Transverse colon (tissue), 4 donors: ENCODE results near the gene PVRIG. TPM values are rescaled to one million over a fixed set of nuclear protein-coding genes. Genes with fewer than 3 reads are reported as not detected.
"Not testable (repeated sequence)": the region's sequence is repeated elsewhere in the genome, so short reads cannot be mapped to it uniquely, and the experiment has no call there.

Source experiments
- DNase-seq: peaks from one replicate; pipeline ENCODE4 v3.0.0-alpha.2; 2019
- H3K27ac ChIP-seq, 4 donors: fragments of 200-600 bp; sonication (generic); 2 replicates each; pipeline ENCODE4 v1.5.1; 2016 to 2018; ENCODE audit warnings: inconsistent platforms in 4 of 4
- H3K27me3 ChIP-seq: fragments of 200-600 bp; sonication (generic); 2 replicates; pipeline ENCODE4 v1.5.1; 2017; ENCODE audit warnings: inconsistent platforms
- H3K36me3 ChIP-seq, 4 donors: fragments of 200-600 bp; sonication (generic); 2 replicates each; pipeline ENCODE4 v1.5.1; 2017 to 2019; ENCODE audit warnings: inconsistent platforms in 4 of 4
- H3K4me1 ChIP-seq, 4 donors: fragments of 200-600 bp; sonication (generic); 2 replicates each; pipeline ENCODE4 v1.5.1; 2017 to 2020; ENCODE audit warnings: inconsistent platforms in 4 of 4
- H3K4me3 ChIP-seq, 4 donors: fragments of 200-600 bp; sonication (generic); 1 replicate in 1 of 4; 2 replicates in 3 of 4; pipeline versions ENCODE4 v1.5.1 to v1.6.1; 2017 to 2019; ENCODE audit warnings: inconsistent platforms in 4 of 4
- H3K9me3 ChIP-seq, 2 donors: fragments of 200-600 bp; sonication (generic); 2 replicates each; pipeline ENCODE4 v1.5.1; 2017 to 2019; ENCODE audit warnings: inconsistent platforms in 2 of 2
- CTCF ChIP-seq, 5 experiments: fragments of 200-600 bp in 3 of 5; fragments of 450-650 bp in 2 of 5; sonication (generic) in 3 of 5; IDR thresholded peaks; 1 replicate in 2 of 5; 2 replicates in 3 of 5; pipeline ENCODE4 v1.5.1; 2016 to 2017; ENCODE audit warnings: antibody characterized with exemption in 5 of 5, inconsistent platforms in 3 of 5, mild to moderate bottlenecking in 2 of 5, moderate library complexity in 1 of 5
- EP300 ChIP-seq: sonication (generic); formaldehyde crosslinking; IDR thresholded peaks from one replicate; pipeline ENCODE4 v1.6.1; 2017; ENCODE audit warnings: antibody characterized with exemption, low read depth
- POLR2A ChIP-seq: fragments of 450-650 bp; IDR thresholded peaks from one replicate; pipeline ENCODE4 v1.6.1; 2016; ENCODE audit warnings: antibody characterized with exemption, mild to moderate bottlenecking, moderate library complexity
- POLR2AphosphoS5 ChIP-seq, 3 donors: sonication (generic); formaldehyde crosslinking; IDR thresholded peaks; one replicate each; pipeline ENCODE4 v1.6.1; 2016; ENCODE audit warnings: antibody characterized with exemption in 3 of 3
- WGBS, 2 donors: methylation state at CpG; one replicate each; pipeline ENCODE4 v1.1.5; 2018; ENCODE audit warnings: low coverage in 1 of 2; 5-methylcytosine and 5-hydroxymethylcytosine counted together
- in situ Hi-C, 4 donors: fragments of 200-750 bp; cut with MboI; loops; one replicate each; pipeline versions ENCODE4 v1.15.0 to v1.15.1; 2017; ENCODE audit warnings: low sequenced_read_pairs in 3 of 4, low pct_ligation_motif_present in 1 of 4, low pct_unique_long_range_greater_than_20kb in 1 of 4
- intact Hi-C: fragments of 100-400 bp; cut with DNase I; formaldehyde crosslinking; loops from one replicate; pipeline ENCODE4 v1.15.1; 2023; ENCODE audit warnings: low total_unique reads
- total RNA-seq, 4 donors: library from RNA; depleted of rRNA; stranded (reverse); fragments of >200 nt; gene quantifications; one replicate each; pipeline ENCODE4 v1.1.0, GENCODE V29; 2016

Gene PVRIG
- total RNA-seq, 4 donors from 2014 or later, result 2.2 to 4.3 TPM; not detected in 2

- TF ChIP-seq EP300 (no peak), CTCF (IDR thresholded peaks at IDR 0.05) (no peak), POLR2AphosphoS5 (IDR thresholded peaks at IDR 0.05) (no peak), POLR2A (no peak)
- H3K27ac ChIP-seq, result peak overlapping the region in 1 of 4 donors; percentile 8
- no peaks in the 10 kb centered on the region for H3K27me3 ChIP-seq
- H3K36me3 ChIP-seq, result no peaks in the 10 kb centered on the region
- H3K9me3 ChIP-seq, result no peaks in the 10 kb centered on the region
- peaks cover 0 to 31% (median 2%) of the 10 kb centered on the region in 4 donors for H3K4me1 ChIP-seq
- no peak overlapping the region for H3K4me3 ChIP-seq
- in situ Hi-C loops, result loop anchor here in 1 of 4 donors (5.0 kb wide), 1 partner anchor 84 kb away; no protein-coding TSS in a partner anchor
- DNase-seq, result no peak
- intact Hi-C loops, result no loop called here
- WGBS, 2 donors, result 66% methylated on average over 6 of the region's 6 CpGs; no CpG with 5 or more reads in 1 of the 2 donors
These were observed 3.9 kb upstream of the PVRIG start for GRCh38 chr7:100215895-100216294.

- 0% methylated on average over 2 of the region's 5 CpGs; no CpG with 5 or more reads in 1 of the 2 donors for WGBS, 2 donors
- peaks cover 0 to 22% (median 2%) of the 10 kb centered on the region in 4 donors for H3K4me1 ChIP-seq
- H3K36me3 ChIP-seq, intact Hi-C loops, H3K27me3 ChIP-seq, H3K9me3 ChIP-seq, H3K27ac ChIP-seq, H3K4me3 ChIP-seq: not testable (repeated sequence)
- in situ Hi-C loops, result loop anchor here in 1 of 4 donors (5.0 kb wide), 1 partner anchor 86 kb away; no protein-coding TSS in a partner anchor
- DNase-seq, result peak; percentile 93
- peak in 4 of 5 experiments; percentile 42 to 59 (median 52) for TF ChIP-seq CTCF (IDR thresholded peaks at IDR 0.05)
These were observed 1.8 kb upstream of the PVRIG start for GRCh38 chr7:100217934-100218333.

GRCh38 chr7:100219271-100219737, 445 bp upstream of the PVRIG start:
- DNase-seq, result no peak
- Histone ChIP-seq H3K36me3 (no peaks in the 10 kb centered on the region), H3K4me1 (peaks cover 0 to 14% (median 0%) of the 10 kb centered on the region in 4 donors), H3K9me3 (no peaks in the 10 kb centered on the region), H3K27me3 (no peaks in the 10 kb centered on the region), H3K4me3 (peak overlapping the region in 1 of 4 donors; percentile 21), H3K27ac (peak overlapping the region; percentile 26 to 76 (median 56))
- TF ChIP-seq EP300 (no peak), POLR2AphosphoS5 (IDR thresholded peaks at IDR 0.05) (no peak), CTCF (IDR thresholded peaks at IDR 0.05) (no peak), POLR2A (no peak)
- in situ Hi-C loops, result loop anchor here in 1 of 4 donors (5.0 kb wide), 1 partner anchor 87 kb away; no protein-coding TSS in a partner anchor
- intact Hi-C loops, result no loop called here
- 70 to 88% methylated on average over 2 to 10 of the region's 10 CpGs for WGBS, 2 donors

- 74% methylated on average over 21 of the region's 22 CpGs; no CpG with 5 or more reads in 1 of the 2 donors for WGBS, 2 donors
- peaks cover 0 to 9% (median 0%) of the 10 kb centered on the region in 4 donors for H3K4me1 ChIP-seq
- no peak for DNase-seq
- H3K27ac ChIP-seq, result peak overlapping the region; percentile 55 to 77 (median 68)
- H3K36me3 ChIP-seq, result no peaks in the 10 kb centered on the region
- peak overlapping the region in 1 of 4 donors; percentile 35 for H3K4me3 ChIP-seq
- H3K27me3 ChIP-seq, result no peaks in the 10 kb centered on the region
- H3K9me3 ChIP-seq, result no peaks in the 10 kb centered on the region
- intact Hi-C loops (loop anchor here (5.0 kb wide), 1 partner anchor 88 kb away; no protein-coding TSS in a partner anchor), in situ Hi-C loops (no loop called here)
- TF ChIP-seq POLR2AphosphoS5 (IDR thresholded peaks at IDR 0.05) (no peak), EP300 (no peak), CTCF (IDR thresholded peaks at IDR 0.05) (no peak), POLR2A (no peak)
These were observed 959 bp downstream of the PVRIG start for GRCh38 chr7:100220586-100221230.
